GM23338 (cell line): Measurements from ENCODE around the gene TOMM7. TPM values are rescaled to one million over a fixed set of nuclear protein-coding genes. Genes with fewer than 3 reads are reported as not detected.

Experiments
- ATAC-seq: fragments of 200-7000 bp; cut with Tn5 transposase; 3 replicates; pipeline ENCODE4 v1.9.1; 2020
- DNase-seq: peaks from one replicate; pipeline ENCODE4 v3.0.0-alpha.2; 2015; ENCODE audit warnings: low spot score
- H2AFZ ChIP-seq: fragments of 200-600 bp; sonication (generic); 2 replicates; pipeline ENCODE4 v1.8.0; 2016; ENCODE audit warnings: antibody characterized with exemption, mild to moderate bottlenecking, moderate library complexity
- H3F3A ChIP-seq: fragments of 200-600 bp; sonication (generic); replicated peaks from 2 replicates; pipeline ENCODE4 v1.8.0; 2017; ENCODE audit warnings: antibody characterized with exemption, mixed run types, low read depth
- H3K27ac ChIP-seq: fragments of 200-600 bp; sonication (generic); 2 replicates; pipeline ENCODE4 v1.6.1; 2016; ENCODE audit warnings: low read depth
- H3K27me3 ChIP-seq: fragments of 200-600 bp; sonication (generic); 2 replicates; pipeline ENCODE4 v1.8.0; 2016; ENCODE audit warnings: mild to moderate bottlenecking, mixed run types, moderate library complexity; ENCODE audit not compliant: insufficient read depth
- H3K36me3 ChIP-seq: fragments of 200-600 bp; sonication (generic); 2 replicates; pipeline ENCODE4 v1.8.0; 2016; ENCODE audit warnings: mild to moderate bottlenecking; ENCODE audit not compliant: insufficient read depth
- H3K4me1 ChIP-seq: fragments of 200-600 bp; sonication (generic); 2 replicates; pipeline ENCODE4 v1.8.0; 2016; ENCODE audit warnings: mild to moderate bottlenecking, moderate library complexity; ENCODE audit not compliant: insufficient read depth
- H3K4me2 ChIP-seq: fragments of 200-600 bp; sonication (generic); 2 replicates; pipeline ENCODE4 v1.7.1; 2017; ENCODE audit warnings: mixed run types
- H3K4me3 ChIP-seq: fragments of 200-600 bp; sonication (generic); 2 replicates; pipeline ENCODE4 v1.6.1; 2016; ENCODE audit warnings: mixed run types
- H3K79me2 ChIP-seq: fragments of 200-600 bp; sonication (generic); replicated peaks from 2 replicates; pipeline ENCODE4 v1.8.0; 2017; ENCODE audit warnings: mild to moderate bottlenecking; ENCODE audit not compliant: insufficient read depth
- H3K9me2 ChIP-seq: fragments of 200-600 bp; sonication (generic); 2 replicates; pipeline ENCODE4 v1.8.0; 2017; ENCODE audit not compliant: insufficient read depth
- H4K20me1 ChIP-seq: fragments of 200-600 bp; sonication (generic); replicated peaks from 2 replicates; pipeline ENCODE4 v1.8.0; 2017; ENCODE audit warnings: mild to moderate bottlenecking; ENCODE audit not compliant: insufficient read depth
- H3K27ac Mint-ChIP-seq: 2 replicates; pipeline ENCODE4 v1.8.0; 2020; ENCODE audit warnings: inconsistent platforms, mild to moderate bottlenecking, moderate library complexity, mixed read lengths
- H3K27me3 Mint-ChIP-seq: 3 replicates; pipeline ENCODE4 v1.8.0; 2022; ENCODE audit warnings: low read depth, mild to moderate bottlenecking, moderate library complexity, mixed read lengths, inconsistent platforms; ENCODE audit not compliant: insufficient read depth, poor library complexity
- H3K36me3 Mint-ChIP-seq: 3 replicates; pipeline ENCODE4 v1.8.0; 2021; ENCODE audit warnings: low read depth, mild to moderate bottlenecking, inconsistent platforms, moderate library complexity, mixed read lengths
- H3K4me1 Mint-ChIP-seq: 3 replicates; pipeline ENCODE4 v1.8.0; 2020; ENCODE audit warnings: mild to moderate bottlenecking, inconsistent platforms, mixed read lengths
- H3K4me3 Mint-ChIP-seq: 3 replicates; pipeline ENCODE4 v1.8.0; 2021; ENCODE audit warnings: moderate library complexity, mild to moderate bottlenecking, inconsistent platforms, mixed read lengths
- H3K9me3 Mint-ChIP-seq: 3 replicates; pipeline ENCODE4 v1.8.0; 2020; ENCODE audit warnings: moderate library complexity, mild to moderate bottlenecking, inconsistent platforms, mixed read lengths
- CTCF ChIP-seq, 2 experiments: fragments of 200-600 bp in 1 of 2; sonication (generic) in 1 of 2; conservative IDR thresholded peaks; 2 replicates each; pipeline versions ENCODE4 v1.5.1 to v1.6.1; 2016 to 2017; ENCODE audit warnings: antibody characterized with exemption in 2 of 2, low read depth in 2 of 2, mild to moderate bottlenecking in 2 of 2, moderate library complexity in 1 of 2
- ETS1 ChIP-seq: IDR thresholded peaks from 2 replicates; pipeline ENCODE4 v1.6.1; 2016; ENCODE audit warnings: antibody characterized with exemption
- EZH2 ChIP-seq: fragments of 200-600 bp; sonication (generic); IDR thresholded peaks from one replicate; pipeline ENCODE4 v1.8.0; 2017; ENCODE audit warnings: antibody characterized with exemption, mild to moderate bottlenecking, low read depth; ENCODE audit not compliant: unreplicated experiment
- EZH2phosphoT487 ChIP-seq: fragments of 200-600 bp; sonication (generic); IDR thresholded peaks from one replicate; pipeline ENCODE4 v1.8.1; 2018; ENCODE audit warnings: antibody characterized with exemption; ENCODE audit not compliant: unreplicated experiment
- JUNB ChIP-seq: IDR thresholded peaks from one replicate; pipeline ENCODE4 v1.6.1; 2016; ENCODE audit warnings: antibody characterized with exemption; ENCODE audit not compliant: unreplicated experiment
- NANOG ChIP-seq: IDR thresholded peaks from 2 replicates; pipeline ENCODE4 v1.6.1; 2016; ENCODE audit warnings: antibody characterized with exemption, borderline replicate concordance
- POLR2AphosphoS5 ChIP-seq: IDR thresholded peaks from 2 replicates; pipeline ENCODE4 v1.6.1; 2016; ENCODE audit warnings: antibody characterized with exemption, low read depth
- REST ChIP-seq: IDR thresholded peaks from one replicate; pipeline ENCODE4 v1.6.1; 2018; ENCODE audit warnings: antibody characterized with exemption; ENCODE audit not compliant: unreplicated experiment
- STAT1 ChIP-seq: IDR thresholded peaks from one replicate; pipeline ENCODE4 v1.6.1; 2016; ENCODE audit warnings: antibody characterized with exemption; ENCODE audit not compliant: unreplicated experiment
- ZNF114 ChIP-seq: fragments of 250-450 bp; sonication (Bioruptor Pico); IDR thresholded peaks from 2 replicates; pipeline ENCODE4 v1.5.0; 2020; ENCODE audit warnings: mild to moderate bottlenecking, moderate library complexity
- ZNF331 ChIP-seq: fragments of 250-450 bp; sonication (Bioruptor Pico); IDR thresholded peaks from 2 replicates; pipeline ENCODE4 v1.5.0; 2020; ENCODE audit warnings: low read depth, mild to moderate bottlenecking, moderate library complexity
- ZNF462 ChIP-seq: fragments of 250-450 bp; sonication (Bioruptor Pico); IDR thresholded peaks from 2 replicates; pipeline ENCODE4 v1.5.0; 2020; ENCODE audit warnings: mild to moderate bottlenecking, moderate library complexity
- polyA plus RNA-seq: library from polyadenylated mRNA; unstranded; fragments of >200 nt; fragmentation: Nextera tagmentation; extraction: Ambion mirVana; gene quantifications from 2 replicates; pipeline ENCODE4 v1.2.1, GENCODE V29; 2016
- total RNA-seq: library from RNA; depleted of rRNA; stranded (reverse); fragments of >200 nt; shearing (Covaris generic); gene quantifications from 2 replicates; pipeline ENCODE4 v1.2.3, GENCODE V29; 2014

TOMM7 gene
- total and polyA plus RNA-seq, 2 experiments from 2014 or later, result 164 to 920 TPM

- TF ChIP-seq ZNF462 (peak; percentile 33; the same call in 1 of the 2 replicates), ZNF331 (CRISPR knock-in tag) (no peak), ZNF114 (CRISPR knock-in tag) (no peak), POLR2AphosphoS5 (no peak)
These were observed 20.2 kb downstream of the TOMM7 start (continued) for GRCh38 chr7:22802426-22802825.

- Histone ChIP-seq H4K20me1 (no peaks in the 10 kb centered on the region), H3K9me2 (no peaks in the 10 kb centered on the region; the same call in 1 of the 2 replicates), H3K27ac (peak overlapping the region; percentile 23; the same call in 1 of the 2 replicates), H2AFZ (no peak overlapping the region), H3K79me2 (no peaks in the 10 kb centered on the region), H3K27me3 (no peaks in the 10 kb centered on the region), H3K4me3 (peak overlapping the region; percentile 6; the same call in 1 of the 2 replicates), H3K4me1 (peaks cover 19% of the 10 kb centered on the region), H3K36me3 (no peaks in the 10 kb centered on the region; the same call in 1 of the 2 replicates), H3K4me2 (peak overlapping the region; percentile 60), H3F3A (peaks cover 7% of the 10 kb centered on the region; the same call in 1 of the 2 replicates)
- peaks cover 52% of the 10 kb centered on the region for H3K36me3 Mint-ChIP-seq
- peaks cover 5% of the 10 kb centered on the region for H3K27me3 Mint-ChIP-seq
- 0 out of 2 replicates have a peak overlapping the region, but pooled peaks have one; percentile 29 for H3K27ac Mint-ChIP-seq
- peak; percentile 60 for DNase-seq
- H3K9me3 Mint-ChIP-seq, result peaks cover 53% of the 10 kb centered on the region
- H3K4me3 Mint-ChIP-seq, result peak overlapping the region; percentile 28; the same call in 1 of the 3 replicates
- ATAC-seq, result peak; percentile 67
- H3K4me1 Mint-ChIP-seq, result peaks cover 25% of the 10 kb centered on the region
- TF ChIP-seq STAT1, result no peak
- TF ChIP-seq ZNF331 (CRISPR knock-in tag), result no peak
- no peak for TF ChIP-seq POLR2AphosphoS5
- TF ChIP-seq EZH2phosphoT487, result no peak
- no peak for TF ChIP-seq CTCF (conservative IDR thresholded peaks at IDR 0.05; ENCODE audit: low read depth in 2 of 2)
- no peak for TF ChIP-seq JUNB
- TF ChIP-seq EZH2, result no peak
- no peak for TF ChIP-seq NANOG
- no peak for TF ChIP-seq ETS1
- TF ChIP-seq REST, result no peak
These were observed 20.7 kb downstream of the TOMM7 start for GRCh38 chr7:22801912-22802311.
